RCC 7860 (cell line): ENCODE measurements around the gene ABCA8.
"Not testable (repeated sequence)": the region's sequence is repeated elsewhere in the genome, so short reads cannot be mapped to it uniquely, and the experiment has no call there.

Experiments used
- DNase-seq: peaks from one replicate; pipeline ENCODE4 v3.0.0-alpha.2; 2015; ENCODE audit warnings: low spot score
- FAIRE-seq: peaks from 2 replicates; lab custom pipeline; 2012; peaks lifted over from hg19 to GRCh38; lab: Jason Lieb, UNC

ABCA8 gene

GRCh38 chr17:68830313-68830712 is 124.9 kb downstream of the ABCA8 start:
- DNase-seq: no peak
- no peak for FAIRE-seq

- no peak for DNase-seq
- FAIRE-seq: no peak
These were observed 126.0 kb downstream of the ABCA8 start for GRCh38 chr17:68829211-68829610.

- DNase-seq: no peak
- FAIRE-seq: no peak
These were observed 130.5 kb downstream of the ABCA8 start for GRCh38 chr17:68824707-68825106.

DNA sequence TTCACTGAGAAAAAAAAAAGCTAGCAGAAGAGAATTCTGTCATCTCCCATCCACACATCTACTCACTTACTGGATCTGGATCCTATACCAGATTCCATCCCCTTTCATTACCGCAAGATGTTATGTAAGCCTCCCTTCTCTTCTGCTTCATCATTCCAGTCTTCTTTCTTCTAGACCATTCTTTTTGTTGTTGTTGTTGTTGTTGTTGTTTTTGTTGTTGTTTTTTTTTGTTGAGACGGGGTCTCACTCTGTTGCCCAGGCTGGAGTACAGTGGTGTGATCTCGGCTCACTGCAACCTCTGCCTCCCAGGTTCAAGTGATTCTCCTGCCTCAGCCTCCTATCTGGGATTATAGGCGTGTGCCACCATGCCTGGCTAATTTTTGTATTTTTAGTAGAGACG is 131.0 kb downstream of the ABCA8 start:
- FAIRE-seq, DNase-seq: not testable (repeated sequence)

DNA sequence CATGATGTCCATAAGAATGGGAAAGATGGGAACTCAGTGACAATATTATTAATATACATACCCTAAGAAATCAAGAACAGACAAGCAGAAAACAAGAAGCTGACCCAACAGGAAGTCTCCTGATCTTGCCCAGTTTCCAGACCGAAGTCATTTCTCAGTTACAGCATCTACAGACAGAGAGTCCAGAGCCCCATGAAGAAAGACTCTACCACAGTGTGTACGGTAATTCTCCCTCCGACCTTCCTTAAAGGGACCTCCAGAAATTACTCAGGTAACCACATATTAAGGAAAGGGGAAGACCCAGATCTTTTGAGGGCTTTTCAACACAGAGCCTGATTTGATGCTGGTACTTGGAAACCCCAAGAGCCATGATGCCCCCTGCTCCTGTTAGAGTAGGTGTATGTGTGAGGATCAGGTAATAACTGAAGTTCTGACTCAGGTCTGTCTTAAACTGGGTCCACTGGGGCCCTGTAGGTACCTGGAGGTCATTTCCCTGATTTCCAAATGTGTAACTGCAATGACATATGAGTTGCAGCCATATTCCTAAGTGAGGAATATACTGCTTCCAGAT is 132.4 kb downstream of the ABCA8 start:
- DNase-seq (no peak), FAIRE-seq (no peak)

DNA sequence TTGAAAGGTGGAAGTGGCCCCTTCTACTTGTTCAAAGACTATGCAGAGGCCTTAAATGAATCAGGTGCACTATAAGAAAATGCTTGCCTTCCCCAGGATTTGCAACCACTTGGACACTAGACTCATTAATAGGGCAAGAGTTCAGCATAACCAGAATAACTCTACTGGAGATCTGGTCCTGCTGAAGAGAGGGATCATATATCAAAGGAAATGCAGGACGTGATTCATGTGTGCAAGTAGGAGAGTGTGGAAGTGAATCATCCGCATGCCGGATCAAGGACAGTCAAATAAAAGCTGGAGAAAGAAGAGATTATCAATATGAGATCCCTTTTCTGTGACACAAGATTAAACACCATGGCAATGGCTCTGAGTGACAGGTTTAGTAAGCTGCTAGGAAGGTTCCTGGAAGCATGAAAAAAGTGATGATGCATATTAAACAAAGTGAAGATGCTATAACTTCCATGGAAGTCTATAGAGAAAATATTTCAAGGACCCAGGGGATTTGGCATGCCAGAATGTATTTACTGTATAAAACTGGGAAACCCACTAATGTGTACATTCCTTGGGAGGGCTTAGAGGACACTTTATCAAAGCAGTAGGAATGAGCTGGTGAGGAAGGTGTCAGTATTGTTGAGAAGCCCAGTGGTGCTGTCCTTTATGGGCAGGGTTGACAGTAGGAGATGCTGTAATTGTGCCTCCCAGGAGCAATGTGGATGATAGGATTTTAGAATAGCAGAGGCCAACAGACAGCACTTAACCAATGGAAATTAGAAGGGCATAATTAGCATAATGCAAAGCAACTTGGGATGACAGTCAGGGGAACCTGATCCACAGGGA is 133.1 kb downstream of the ABCA8 start:
- DNase-seq: peak; percentile 55
- FAIRE-seq: no peak

DNA sequence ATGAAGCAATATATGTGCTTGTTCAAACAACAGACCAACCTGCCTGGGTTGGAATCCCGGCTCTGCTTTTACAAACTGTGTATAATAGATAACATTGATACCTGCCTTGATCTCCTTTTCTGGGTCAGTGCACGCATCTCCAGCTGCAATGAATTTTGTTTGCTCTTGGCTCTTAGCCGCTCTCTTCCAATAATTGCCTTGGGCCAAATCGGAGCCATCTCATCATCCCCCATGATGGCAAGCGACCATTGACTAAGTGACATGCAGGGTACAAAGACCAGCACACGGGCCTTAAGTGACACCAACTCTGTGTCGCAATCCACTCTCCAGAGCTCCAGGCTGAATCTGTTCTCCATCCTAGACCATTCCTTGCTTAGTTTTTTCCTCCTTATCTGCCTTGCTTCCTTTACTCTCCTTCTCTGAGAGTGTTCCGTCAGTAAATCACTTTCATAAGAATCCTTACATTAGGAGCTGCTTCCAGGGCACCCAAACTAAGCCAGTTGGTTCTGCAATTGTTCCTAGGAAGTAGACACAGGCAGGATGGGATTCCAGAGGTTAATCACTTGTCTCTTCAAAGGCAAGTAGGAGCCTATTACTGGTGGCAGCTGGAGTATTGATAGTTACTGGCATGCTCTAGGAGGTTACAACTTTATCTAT is 134.2 kb downstream of the ABCA8 start:
- DNase-seq (no peak), FAIRE-seq (no peak)

DNA sequence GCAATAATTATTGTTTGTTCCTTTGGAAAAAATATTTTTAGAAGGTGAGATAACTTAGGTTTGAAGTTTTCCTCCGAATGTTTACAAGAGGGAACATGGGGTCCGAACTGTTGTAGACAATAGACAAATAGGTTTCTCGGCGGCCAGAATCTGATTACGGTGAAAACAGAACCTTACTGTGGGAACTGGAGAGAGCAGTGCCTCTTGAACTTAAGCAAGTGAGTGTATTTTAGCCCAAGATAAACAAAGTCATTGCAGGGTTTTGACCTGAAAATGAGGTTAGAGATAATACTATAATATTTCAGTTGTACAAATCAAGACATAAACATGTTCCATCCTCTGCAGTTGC is 134.7 kb downstream of the ABCA8 start:
- no peak for FAIRE-seq
- DNase-seq: no peak

GRCh38 chr17:68819465-68819864 is 135.7 kb downstream of the ABCA8 start:
- FAIRE-seq: no peak
- no peak for DNase-seq
